NOMO-1 treated with DMSO at 0.1 percent for 48 hours (cell line): ENCODE data around the gene MSI2.
A peak's percentile ranks its signal among the peaks of the same experiment; 100 is the strongest.

Experiments
- DNase-seq: peaks from one replicate; lab custom pipeline; 2025; ENCODE audit not compliant: unreplicated experiment; lab: John Stamatoyannopoulos, UW

The MSI2 gene

GRCh38 chr17:57245786-57246185, 10.5 kb upstream of the MSI2 start:
- DNase-seq: no peak

GRCh38 chr17:57246257-57246656, 10.1 kb upstream of the MSI2 start:
- no peak for DNase-seq

- no peak for DNase-seq
These were observed 9.1 kb upstream of the MSI2 start for GRCh38 chr17:57247261-57247660.

- no peak for DNase-seq
These were observed 8.4 kb upstream of the MSI2 start for GRCh38 chr17:57247913-57248312.

- DNase-seq: no peak
These were observed 6.8 kb upstream of the MSI2 start for GRCh38 chr17:57249520-57249919.

GRCh38 chr17:57251211-57251787, 5.0 kb upstream of the MSI2 start:
- DNase-seq: no peak

- no peak for DNase-seq
These were observed 2.8 kb upstream of the MSI2 start for GRCh38 chr17:57253362-57254065.

GRCh38 chr17:57255182-57255775, 1.0 kb upstream of the MSI2 start:
- DNase-seq: no peak

GRCh38 chr17:57256708-57257112, 387 bp downstream of the MSI2 start:
- DNase-seq: peak; percentile 23

GRCh38 chr17:57257195-57257894, 1.0 kb downstream of the MSI2 start:
- DNase-seq: no peak

GRCh38 chr17:57257895-57258851, 1.9 kb downstream of the MSI2 start:
- no peak for DNase-seq

- no peak for DNase-seq
These were observed 3.0 kb downstream of the MSI2 start for GRCh38 chr17:57259306-57259705.

GRCh38 chr17:57259817-57260216, 3.5 kb downstream of the MSI2 start:
- no peak for DNase-seq

GRCh38 chr17:57260325-57261083, 4.2 kb downstream of the MSI2 start:
- no peak for DNase-seq

- no peak for DNase-seq
These were observed 4.8 kb downstream of the MSI2 start for GRCh38 chr17:57261084-57261461.

GRCh38 chr17:57262557-57262956, 6.2 kb downstream of the MSI2 start:
- DNase-seq: no peak

GRCh38 chr17:57264250-57264649, 7.9 kb downstream of the MSI2 start:
- no peak for DNase-seq

GRCh38 chr17:57264776-57265175, 8.5 kb downstream of the MSI2 start:
- no peak for DNase-seq

- no peak for DNase-seq
These were observed 10.6 kb downstream of the MSI2 start for GRCh38 chr17:57266902-57267311.

GRCh38 chr17:57268181-57268580, 11.9 kb downstream of the MSI2 start:
- DNase-seq: no peak
